SH-SY5Y (cell line): Measurements from ENCODE around the gene HSPA1B.

Source experiments
- GATA2 ChIP-seq: IDR thresholded peaks from 2 replicates; pipeline ENCODE4 v1.6.1; 2011; ENCODE audit warnings: mild to moderate bottlenecking, low read depth, low read length
- GATA3 ChIP-seq: IDR thresholded peaks from 2 replicates; pipeline ENCODE4 v1.6.1; 2011; ENCODE audit warnings: low read depth, mild to moderate bottlenecking, low read length, moderate library complexity

DNA sequence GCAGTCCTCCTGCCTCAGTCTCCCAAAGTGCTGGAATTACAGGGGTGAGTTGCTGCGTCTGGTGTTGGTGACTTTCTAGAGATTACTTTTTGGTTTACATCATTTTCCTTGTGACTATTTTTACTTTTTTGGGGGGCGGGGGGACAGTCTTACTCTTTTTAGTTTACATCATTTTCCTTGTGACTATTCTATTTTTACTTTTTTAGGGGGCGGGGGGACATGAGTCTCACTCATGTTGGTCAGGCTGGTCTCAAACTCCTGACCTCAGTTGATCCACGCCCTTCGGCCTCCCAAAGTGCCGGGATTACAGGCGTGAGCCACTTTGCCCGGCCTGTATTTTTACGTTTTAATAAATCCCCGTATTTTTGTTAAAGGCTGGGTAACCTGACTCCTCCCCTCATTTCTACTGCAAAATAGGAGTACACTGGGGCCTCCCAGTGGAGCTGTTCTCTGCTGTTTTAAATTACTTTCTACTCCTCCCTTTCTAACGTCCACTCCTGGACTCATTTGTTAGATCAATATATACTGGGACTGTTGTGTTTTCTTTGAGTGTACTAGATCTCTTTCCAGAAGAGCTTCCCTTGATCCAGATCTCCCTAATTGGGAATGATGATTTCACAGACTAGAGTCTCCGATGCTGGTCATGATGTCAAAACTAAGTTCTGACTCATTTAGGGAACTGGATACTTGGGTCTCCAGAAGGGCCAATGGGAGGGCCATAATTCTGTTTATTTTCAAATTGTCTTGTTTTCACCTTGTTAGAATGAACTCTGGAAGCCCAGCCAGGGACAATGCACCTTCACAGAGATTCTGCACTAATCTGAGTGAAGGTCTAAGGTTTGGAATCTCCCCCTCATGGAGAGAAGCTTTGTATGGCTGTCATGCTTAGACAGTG is 9.2 kb downstream of the HSPA1B start:
- TF ChIP-seq GATA2 (no peak), GATA3 (no peak)
